Measurements from ENCODE around the gene ERH.

ERH gene

DNA sequence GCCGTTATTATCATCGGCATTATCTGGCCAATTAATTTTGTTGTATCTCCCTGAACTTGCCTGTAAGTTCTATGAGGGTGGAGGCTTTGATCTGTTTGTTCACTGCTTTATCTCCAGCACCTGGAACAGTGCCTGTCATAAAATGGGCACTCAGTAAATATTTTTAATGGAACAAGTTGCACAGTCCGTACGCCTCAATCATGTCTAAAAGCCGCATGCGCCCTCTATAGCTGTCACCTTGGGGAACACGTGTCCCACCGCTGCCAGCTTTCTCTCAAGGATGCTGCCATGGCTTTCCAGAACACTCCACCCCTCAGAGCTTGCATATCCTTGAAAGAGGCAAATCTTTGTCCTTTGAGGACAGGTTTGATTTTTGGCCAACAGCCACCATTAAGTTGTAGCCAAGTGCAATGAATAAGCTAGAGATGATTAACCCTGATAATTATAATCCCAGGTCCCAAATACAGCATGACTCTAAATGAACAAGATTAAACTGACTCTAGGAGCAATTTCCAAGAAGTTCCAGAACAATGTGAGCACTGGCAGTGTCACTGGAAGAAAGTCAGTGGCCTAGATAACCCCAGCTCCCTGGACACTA, 55.1 kb downstream of the ERH start:
- Histone ChIP-seq H3K4me1 (ENCODE audit: insufficient read depth, low read length) (peaks cover 5% of the 10 kb centered on the region; the same call in 1 of the 2 replicates), H3K36me3 (ENCODE audit: insufficient read depth, low read length) (no peaks in the 10 kb centered on the region), H3K27me3 (ENCODE audit: insufficient read depth, low read length) (no peaks in the 10 kb centered on the region), H3K9me3 (ENCODE audit: insufficient read depth, low read depth, low read length) (no peaks in the 10 kb centered on the region), H3K27ac (ENCODE audit: low read depth, low read length) (no peak overlapping the region), H3K9ac (ENCODE audit: low read depth, low read length) (no peak overlapping the region), H3K4me3 (ENCODE audit: low read length) (no peak overlapping the region)
- 92% methylated on average over 8 of the region's 8 CpGs for WGBS

DNA sequence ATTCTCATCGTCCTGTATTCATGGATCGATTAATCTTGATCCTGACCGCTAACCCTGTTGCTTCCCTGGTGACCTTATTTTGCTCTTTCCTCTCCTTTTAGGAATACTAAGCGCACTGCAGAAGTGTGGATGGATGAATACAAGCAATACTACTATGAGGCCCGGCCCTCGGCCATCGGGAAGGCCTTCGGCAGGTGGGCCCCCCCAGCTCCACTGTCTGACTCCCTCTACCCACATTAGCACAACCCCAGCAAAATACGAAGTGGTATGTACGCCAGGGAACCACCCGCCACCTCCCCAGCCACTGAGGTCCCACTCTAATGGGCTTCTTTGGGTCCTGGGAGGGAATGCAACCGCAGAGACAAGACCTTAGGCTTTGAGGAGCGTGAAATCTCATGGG, 58.7 kb downstream of the ERH start:
- Histone ChIP-seq H3K9me3 (ENCODE audit: insufficient read depth, low read depth, low read length) (no peaks in the 10 kb centered on the region), H3K36me3 (ENCODE audit: insufficient read depth, low read length) (no peaks in the 10 kb centered on the region), H3K4me1 (ENCODE audit: insufficient read depth, low read length) (no peaks in the 10 kb centered on the region), H3K27me3 (ENCODE audit: insufficient read depth, low read length) (no peaks in the 10 kb centered on the region), H3K27ac (ENCODE audit: low read depth, low read length) (no peak overlapping the region), H3K4me3 (ENCODE audit: low read length) (no peak overlapping the region), H3K9ac (ENCODE audit: low read depth, low read length) (no peak overlapping the region)
- 94% methylated on average over 13 of the region's 13 CpGs for WGBS

DNA sequence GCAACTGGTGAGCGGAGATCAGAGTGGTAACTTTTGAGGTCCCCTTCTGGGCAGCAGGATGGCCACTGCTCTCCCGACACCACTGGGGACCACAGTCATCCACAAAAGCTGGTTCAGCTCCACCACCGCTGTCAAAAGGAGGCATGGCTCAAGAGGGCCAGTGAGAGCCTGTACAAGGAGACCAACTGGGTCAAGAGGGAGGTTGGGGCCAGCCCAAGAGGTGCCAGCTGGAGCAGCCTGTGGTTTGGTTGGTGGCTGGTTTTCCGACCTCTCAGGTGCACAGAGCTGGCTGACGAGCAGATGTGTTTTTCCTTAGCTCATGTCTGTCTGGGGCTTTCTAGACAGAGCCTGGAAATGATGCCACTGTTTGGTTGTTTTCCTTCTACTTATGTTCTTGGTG, 60.1 kb downstream of the ERH start:
- no peaks in the 10 kb centered on the region for H3K27me3 ChIP-seq (ENCODE audit: insufficient read depth, low read length)
- no peak overlapping the region for H3K4me3 ChIP-seq (ENCODE audit: low read length)
- WGBS = 97% methylated on average over 5 of the region's 5 CpGs
- H3K9ac ChIP-seq (ENCODE audit: low read depth, low read length) = no peak overlapping the region
- no peaks in the 10 kb centered on the region for H3K36me3 ChIP-seq (ENCODE audit: insufficient read depth, low read length)
- no peak overlapping the region for H3K27ac ChIP-seq (ENCODE audit: low read depth, low read length)
- no peaks in the 10 kb centered on the region for H3K4me1 ChIP-seq (ENCODE audit: insufficient read depth, low read length)
- H3K9me3 ChIP-seq (ENCODE audit: insufficient read depth, low read depth, low read length) = no peaks in the 10 kb centered on the region

DNA sequence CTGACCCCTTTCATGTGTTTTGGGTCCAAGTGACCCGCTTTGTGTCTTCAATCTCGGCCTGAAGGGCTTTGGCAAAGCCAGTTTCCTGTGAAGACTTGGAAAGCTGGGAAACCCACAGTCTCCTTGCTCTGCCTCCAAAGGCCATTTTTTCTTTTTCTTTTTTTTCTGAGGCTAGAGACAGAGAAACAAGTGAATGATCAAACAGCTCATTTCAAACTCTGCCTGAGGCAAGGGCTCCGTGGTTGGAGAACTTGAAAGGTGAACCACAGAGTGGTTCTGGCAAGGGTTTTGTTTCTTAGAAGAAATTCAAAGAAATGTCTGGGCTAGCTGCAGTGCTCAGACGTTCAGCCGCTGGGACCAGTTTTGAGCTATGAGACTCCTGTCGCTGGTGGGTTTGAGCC, 62.7 kb downstream of the ERH start:
- Histone ChIP-seq H3K9ac (ENCODE audit: low read depth, low read length) (no peak overlapping the region), H3K4me3 (ENCODE audit: low read length) (no peak overlapping the region), H3K4me1 (ENCODE audit: insufficient read depth, low read length) (no peaks in the 10 kb centered on the region), H3K27me3 (ENCODE audit: insufficient read depth, low read length) (no peaks in the 10 kb centered on the region), H3K36me3 (ENCODE audit: insufficient read depth, low read length) (no peaks in the 10 kb centered on the region), H3K9me3 (ENCODE audit: insufficient read depth, low read depth, low read length) (no peaks in the 10 kb centered on the region), H3K27ac (ENCODE audit: low read depth, low read length) (no peak overlapping the region)
- WGBS = 77% methylated on average over 6 of the region's 6 CpGs

DNA sequence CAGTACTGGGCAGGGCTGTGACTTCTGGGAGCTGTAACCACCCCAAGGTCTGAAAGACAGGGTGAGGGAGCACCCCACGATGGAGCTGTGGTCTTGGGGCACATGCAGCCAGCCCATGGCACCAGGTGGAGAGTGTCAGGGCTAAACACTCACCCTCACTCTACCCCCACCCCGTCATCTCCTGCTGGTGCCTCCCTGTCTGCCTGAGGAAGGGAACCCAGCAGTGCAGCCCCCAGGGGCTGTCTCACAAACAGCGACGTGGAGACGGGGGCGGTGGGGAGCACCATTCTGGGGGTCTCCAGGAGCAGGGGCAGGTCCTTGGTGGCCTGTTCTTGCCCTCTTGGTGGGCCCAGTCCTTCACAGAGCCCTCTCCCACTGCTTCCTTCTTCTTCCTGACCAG, 63.5 kb downstream of the ERH start:
- WGBS = 82% methylated on average over 6 of the region's 6 CpGs
- Histone ChIP-seq H3K4me3 (ENCODE audit: low read length) (no peak overlapping the region), H3K27ac (ENCODE audit: low read depth, low read length) (no peak overlapping the region), H3K9me3 (ENCODE audit: insufficient read depth, low read depth, low read length) (no peaks in the 10 kb centered on the region), H3K36me3 (ENCODE audit: insufficient read depth, low read length) (no peaks in the 10 kb centered on the region), H3K27me3 (ENCODE audit: insufficient read depth, low read length) (no peaks in the 10 kb centered on the region), H3K9ac (ENCODE audit: low read depth, low read length) (no peak overlapping the region), H3K4me1 (ENCODE audit: insufficient read depth, low read length) (no peaks in the 10 kb centered on the region)

DNA sequence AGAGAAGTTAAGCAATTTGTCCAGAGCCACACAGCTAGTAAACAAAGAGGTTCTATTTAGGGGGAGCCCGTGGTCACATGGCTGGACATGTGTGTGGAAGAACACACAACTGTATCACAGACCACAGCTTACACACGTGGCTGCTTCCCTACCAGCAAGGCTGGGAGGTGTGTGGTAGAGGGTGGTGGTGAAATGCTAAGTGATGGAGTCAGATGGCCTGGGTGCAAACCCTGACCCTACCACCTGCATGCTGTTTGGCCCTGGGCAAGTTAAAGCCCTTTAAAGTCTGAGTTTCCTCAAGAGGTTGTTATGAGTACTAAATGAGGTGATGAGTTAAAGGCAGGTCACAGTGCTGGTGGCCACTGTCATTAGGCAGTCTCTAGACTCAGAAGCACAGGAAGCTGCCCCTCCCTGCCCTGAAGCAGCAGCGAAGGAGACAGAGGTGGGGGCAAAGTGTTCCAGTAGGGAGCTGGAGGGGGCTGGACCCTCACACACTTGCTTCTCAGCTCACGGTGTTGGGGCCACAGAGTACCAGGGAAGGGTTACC, 64.2 kb downstream of the ERH start:
- 78% methylated on average over 4 of the region's 4 CpGs for WGBS
- no peak overlapping the region for H3K4me3 ChIP-seq (ENCODE audit: low read length)
- H3K9ac ChIP-seq (ENCODE audit: low read depth, low read length) = no peak overlapping the region
- H3K9me3 ChIP-seq (ENCODE audit: insufficient read depth, low read depth, low read length) = no peaks in the 10 kb centered on the region
- no peaks in the 10 kb centered on the region for H3K4me1 ChIP-seq (ENCODE audit: insufficient read depth, low read length)
- H3K36me3 ChIP-seq (ENCODE audit: insufficient read depth, low read length) = no peaks in the 10 kb centered on the region
- no peaks in the 10 kb centered on the region for H3K27me3 ChIP-seq (ENCODE audit: insufficient read depth, low read length)
- H3K27ac ChIP-seq (ENCODE audit: low read depth, low read length) = no peak overlapping the region

DNA sequence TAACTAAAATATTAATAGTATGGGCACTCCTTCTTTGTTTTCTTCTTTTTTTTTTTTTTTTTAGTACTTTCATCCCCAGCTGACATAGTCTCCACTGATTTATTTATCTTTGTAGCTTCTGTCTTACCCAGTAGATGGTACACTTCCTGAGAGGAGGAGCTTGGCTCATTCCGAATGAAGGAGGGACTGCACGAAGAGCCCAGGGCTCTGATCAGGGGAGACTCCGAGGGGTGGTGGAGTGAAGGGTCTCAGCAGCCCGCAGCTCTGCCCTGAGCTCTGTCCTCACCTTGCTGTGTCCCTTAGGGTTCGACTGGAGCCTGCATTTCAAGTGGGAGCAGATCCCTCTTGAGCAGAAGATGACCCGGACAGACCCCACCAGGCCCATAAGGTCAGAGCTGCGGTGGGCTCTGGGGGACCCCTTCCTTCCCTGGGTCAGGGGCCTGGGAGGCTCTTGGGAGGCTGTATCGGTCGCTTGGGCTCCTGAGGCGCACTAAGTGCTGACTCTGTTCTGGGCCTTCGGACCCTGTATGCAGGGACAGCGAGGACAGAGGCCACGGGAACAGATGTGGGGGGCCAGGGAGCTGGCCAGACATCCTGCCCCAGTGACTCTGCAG, 65.2 kb downstream of the ERH start:
- H3K9me3 ChIP-seq (ENCODE audit: insufficient read depth, low read depth, low read length) = no peaks in the 10 kb centered on the region
- no peaks in the 10 kb centered on the region for H3K27me3 ChIP-seq (ENCODE audit: insufficient read depth, low read length)
- H3K4me1 ChIP-seq (ENCODE audit: insufficient read depth, low read length) = no peaks in the 10 kb centered on the region
- no peak overlapping the region for H3K27ac ChIP-seq (ENCODE audit: low read depth, low read length)
- H3K4me3 ChIP-seq (ENCODE audit: low read length) = no peak overlapping the region
- H3K36me3 ChIP-seq (ENCODE audit: insufficient read depth, low read length) = no peaks in the 10 kb centered on the region
- WGBS = 89% methylated on average over 13 of the region's 13 CpGs
- no peak overlapping the region for H3K9ac ChIP-seq (ENCODE audit: low read depth, low read length)

DNA sequence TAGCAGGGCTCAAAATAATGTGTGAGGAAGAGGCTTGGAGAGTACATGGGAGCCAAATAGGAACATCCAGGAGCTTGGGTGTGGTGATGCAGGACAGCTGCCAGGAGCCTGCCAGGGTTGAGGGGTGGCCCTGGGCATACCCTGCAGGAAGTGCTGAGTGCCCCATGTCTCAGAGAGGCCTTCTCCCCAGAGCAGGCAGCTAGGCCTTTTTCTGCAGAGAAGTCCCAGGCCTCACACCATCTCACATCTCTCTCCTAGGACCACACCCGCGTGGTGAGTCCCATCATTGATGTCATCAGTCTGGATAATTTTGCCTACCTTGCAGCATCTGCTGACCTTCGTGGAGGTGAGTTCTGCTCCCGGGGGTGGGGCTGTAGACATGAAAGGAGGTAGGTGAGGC, 66.9 kb downstream of the ERH start:
- Histone ChIP-seq H3K9me3 (ENCODE audit: insufficient read depth, low read depth, low read length) (no peaks in the 10 kb centered on the region), H3K4me1 (ENCODE audit: insufficient read depth, low read length) (no peaks in the 10 kb centered on the region), H3K27ac (ENCODE audit: low read depth, low read length) (no peak overlapping the region), H3K4me3 (ENCODE audit: low read length) (no peak overlapping the region), H3K9ac (ENCODE audit: low read depth, low read length) (no peak overlapping the region), H3K27me3 (ENCODE audit: insufficient read depth, low read length) (no peaks in the 10 kb centered on the region), H3K36me3 (ENCODE audit: insufficient read depth, low read length) (no peaks in the 10 kb centered on the region)
- WGBS = 88% methylated on average over 4 of the region's 4 CpGs

All from HUES64 (cell line).